SK-N-SH treated with all-trans-retinoic acid at 6 μM for 48 hours (cell line): Measurements from ENCODE around the gene FAM20C.

ENCODE experiments used
- ATAC-seq: fragments of 200-7000 bp; cut with Tn5 transposase; 3 replicates; pipeline ENCODE4 v1.9.1; 2020; ENCODE audit warnings: mild to moderate bottlenecking, moderate library complexity
- ARNTL ChIP-seq: fragments of 450-650 bp; formaldehyde crosslinking; IDR thresholded peaks from 2 replicates; pipeline ENCODE4 v1.5.0; 2020; ENCODE audit warnings: low read depth, mild to moderate bottlenecking, moderate library complexity, borderline replicate concordance
- BACH2 ChIP-seq: fragments of 250-450 bp; sonication (Bioruptor Pico); IDR thresholded peaks from 2 replicates; pipeline ENCODE4 v1.9.0; 2021; ENCODE audit warnings: mild to moderate bottlenecking, borderline replicate concordance
- CREB5 ChIP-seq: fragments of 250-450 bp; sonication (Bioruptor Pico); IDR thresholded peaks from 2 replicates; pipeline ENCODE4 v1.5.1; 2020; ENCODE audit warnings: low read depth, mild to moderate bottlenecking, moderate library complexity
- ESRRG ChIP-seq: fragments of 250-450 bp; sonication (Bioruptor Pico); IDR thresholded peaks from 2 replicates; pipeline ENCODE4 v1.6.1; 2021; ENCODE audit warnings: mild to moderate bottlenecking
- OSR1 ChIP-seq: fragments of 250-450 bp; sonication (Bioruptor Pico); IDR thresholded peaks from 2 replicates; pipeline ENCODE4 v1.8.0; 2022; ENCODE audit warnings: moderate library complexity, mild to moderate bottlenecking, inconsistent platforms
- PATZ1 ChIP-seq: fragments of 250-450 bp; sonication (Bioruptor Pico); IDR thresholded peaks from 2 replicates; pipeline ENCODE4 v1.8.0; 2020; ENCODE audit warnings: mild to moderate bottlenecking, moderate library complexity, borderline replicate concordance
- POU6F1 ChIP-seq: fragments of 250-450 bp; sonication (Bioruptor Pico); IDR thresholded peaks from 2 replicates; pipeline ENCODE4 v1.8.0; 2021; ENCODE audit warnings: low read depth, mild to moderate bottlenecking, moderate library complexity, borderline replicate concordance
- PPARA ChIP-seq: fragments of 250-450 bp; sonication (Bioruptor Pico); IDR thresholded peaks from 2 replicates; pipeline ENCODE4 v1.5.0; 2020; ENCODE audit warnings: mild to moderate bottlenecking, borderline replicate concordance
- RARB ChIP-seq: fragments of 250-450 bp; sonication (Bioruptor Pico); IDR thresholded peaks from 2 replicates; pipeline ENCODE4 v1.8.0; 2021; ENCODE audit warnings: mild to moderate bottlenecking, moderate library complexity
- SNAI2 ChIP-seq: fragments of 250-450 bp; sonication (Bioruptor Pico); IDR thresholded peaks from 2 replicates; pipeline ENCODE4 v1.5.0; 2020; ENCODE audit warnings: mild to moderate bottlenecking, moderate library complexity
- TCF4 ChIP-seq: fragments of 250-450 bp; sonication (Bioruptor Pico); IDR thresholded peaks from 2 replicates; pipeline ENCODE4 v1.8.0; 2021; ENCODE audit warnings: mild to moderate bottlenecking, moderate library complexity, borderline replicate concordance
- TOX ChIP-seq: fragments of 250-450 bp; sonication (Bioruptor Pico); IDR thresholded peaks from 2 replicates; pipeline ENCODE4 v1.8.0; 2021; ENCODE audit warnings: mild to moderate bottlenecking, moderate library complexity, borderline replicate concordance
- TSHZ2 ChIP-seq: fragments of 250-450 bp; sonication (Bioruptor Pico); IDR thresholded peaks from 2 replicates; pipeline ENCODE4 v1.5.0; 2020; ENCODE audit warnings: mild to moderate bottlenecking, moderate library complexity
- ZC3H10 ChIP-seq: fragments of 250-450 bp; sonication (Bioruptor Pico); IDR thresholded peaks from 2 replicates; pipeline ENCODE4 v1.5.1; 2021; ENCODE audit warnings: mild to moderate bottlenecking, moderate library complexity
- ZFP3 ChIP-seq: fragments of 250-450 bp; sonication (Bioruptor Pico); IDR thresholded peaks from 2 replicates; pipeline ENCODE4 v1.5.0; 2020; ENCODE audit warnings: mild to moderate bottlenecking, moderate library complexity
- ZFP30 ChIP-seq: fragments of 450-650 bp; formaldehyde crosslinking; IDR thresholded peaks from 2 replicates; pipeline ENCODE4 v1.5.0; 2022; ENCODE audit warnings: mild to moderate bottlenecking, moderate library complexity
- ZNF565 ChIP-seq: fragments of 450-650 bp; formaldehyde crosslinking; conservative IDR thresholded peaks from 2 replicates; pipeline ENCODE4 v1.5.0; 2020; ENCODE audit warnings: low read depth, mild to moderate bottlenecking, moderate library complexity
- ZNF70 ChIP-seq: fragments of 450-650 bp; formaldehyde crosslinking; IDR thresholded peaks from 2 replicates; pipeline ENCODE4 v1.5.0; 2020; ENCODE audit warnings: mild to moderate bottlenecking, moderate library complexity
- ZNF8 ChIP-seq: fragments of 450-650 bp; formaldehyde crosslinking; IDR thresholded peaks from 2 replicates; pipeline ENCODE4 v1.5.0; 2020; ENCODE audit warnings: mild to moderate bottlenecking, moderate library complexity

Gene FAM20C

GRCh38 chr7:174716-175115 is 17.7 kb upstream of the FAM20C start:
- ATAC-seq, result no peak
- no peak for TF ChIP-seq SNAI2
- no peak for TF ChIP-seq OSR1 (CRISPR knock-in tag)
- no peak for TF ChIP-seq ZNF565

DNA sequence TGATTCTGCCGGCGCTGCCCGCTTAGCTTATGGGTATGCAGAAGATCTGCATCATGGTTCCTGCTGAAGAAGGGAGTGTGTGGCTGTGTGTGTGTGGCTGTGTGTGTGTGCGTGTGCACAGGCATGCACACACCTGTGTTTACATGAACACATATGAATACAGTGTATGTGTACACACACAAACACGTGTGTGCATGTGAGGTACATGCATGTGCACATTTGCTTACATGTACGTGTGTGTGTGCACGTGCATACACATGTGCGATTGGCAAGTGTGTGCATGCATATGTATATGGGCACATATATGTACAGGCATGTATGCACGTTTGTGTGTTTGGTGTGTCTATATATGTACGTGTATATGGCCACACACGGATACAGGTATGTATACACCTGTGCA is 16.4 kb upstream of the FAM20C start:
- ATAC-seq, result no peak

DNA sequence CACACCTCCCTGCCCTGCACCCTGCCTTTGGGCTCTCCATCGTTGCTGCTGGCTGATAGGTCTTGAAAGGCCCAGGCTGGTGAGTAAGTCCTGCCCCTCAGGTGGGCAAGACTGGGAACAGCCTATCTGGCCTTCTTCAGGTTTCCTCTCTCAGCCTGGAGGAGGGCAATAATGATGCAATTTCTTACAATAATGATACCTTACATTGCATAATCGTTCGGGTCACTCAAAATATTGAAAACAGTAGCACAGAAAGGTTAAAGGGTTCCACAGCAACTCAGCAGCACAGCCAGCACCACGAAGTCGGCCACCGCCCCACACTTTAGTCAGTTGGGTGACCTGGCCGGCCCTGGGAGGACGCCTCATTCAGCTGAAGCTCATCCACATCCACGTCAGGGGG is 16.0 kb upstream of the FAM20C start:
- no peak for ATAC-seq
- no peak for TF ChIP-seq ZFP30 (CRISPR knock-in tag)
- no peak for TF ChIP-seq CREB5 (CRISPR knock-in tag)
- no peak for TF ChIP-seq SNAI2
- no peak for TF ChIP-seq RARB (CRISPR knock-in tag)
- TF ChIP-seq ZFP3, result no peak
- no peak for TF ChIP-seq ZNF8 (CRISPR knock-in tag)
- TF ChIP-seq PATZ1 (CRISPR knock-in tag), result no peak
- no peak for TF ChIP-seq POU6F1

More for the DNA sequence above, 16.4 kb upstream of the FAM20C start:
- TF ChIP-seq ZNF70 (CRISPR knock-in tag) (no peak), TSHZ2 (no peak), ZNF565 (no peak), RARB (CRISPR knock-in tag) (no peak), PPARA (CRISPR knock-in tag) (no peak), BACH2 (no peak), OSR1 (CRISPR knock-in tag) (no peak), ESRRG (CRISPR knock-in tag) (no peak), ARNTL (CRISPR knock-in tag) (no peak), TOX (CRISPR knock-in tag) (no peak), ZFP3 (no peak), CREB5 (CRISPR knock-in tag) (no peak), POU6F1 (no peak), ZFP30 (CRISPR knock-in tag) (no peak), ZC3H10 (CRISPR knock-in tag) (no peak), TCF4 (CRISPR knock-in tag) (no peak)
